Endothelial cell (in vitro differentiated cells): ENCODE measurements around the gene SMYD1. TPM values are rescaled to one million over a fixed set of nuclear protein-coding genes. Genes with fewer than 3 reads are reported as not detected.

Experiments
- DNase-seq: peaks from one replicate; pipeline ENCODE4 v3.0.0; 2021; ENCODE audit warnings: low spot score
- H3K27ac Mint-ChIP-seq: one replicate; pipeline ENCODE4 v1.8.0; 2021; ENCODE audit warnings: mixed read lengths, inconsistent platforms; ENCODE audit not compliant: unreplicated experiment
- H3K27me3 Mint-ChIP-seq: one replicate; pipeline ENCODE4 v1.8.0; 2021; ENCODE audit warnings: mild to moderate bottlenecking, moderate library complexity, mixed read lengths, inconsistent platforms; ENCODE audit not compliant: unreplicated experiment
- H3K36me3 Mint-ChIP-seq: one replicate; pipeline ENCODE4 v1.8.0; 2021; ENCODE audit warnings: mild to moderate bottlenecking, low read depth, mixed read lengths, inconsistent platforms; ENCODE audit not compliant: unreplicated experiment
- H3K4me1 Mint-ChIP-seq: one replicate; pipeline ENCODE4 v1.8.0; 2021; ENCODE audit warnings: mild to moderate bottlenecking, mixed read lengths, inconsistent platforms; ENCODE audit not compliant: unreplicated experiment
- H3K4me3 Mint-ChIP-seq: one replicate; pipeline ENCODE4 v1.8.0; 2021; ENCODE audit warnings: mild to moderate bottlenecking, mixed read lengths, inconsistent platforms; ENCODE audit not compliant: unreplicated experiment
- H3K9me3 Mint-ChIP-seq: one replicate; pipeline ENCODE4 v1.8.0; 2021; ENCODE audit warnings: mixed read lengths, inconsistent platforms; ENCODE audit not compliant: unreplicated experiment
- CTCF ChIP-seq: fragments of 200-600 bp; sonication (generic); IDR thresholded peaks from one replicate; pipeline ENCODE4 v1.5.0; 2021; ENCODE audit warnings: antibody characterized with exemption; ENCODE audit not compliant: unreplicated experiment
- total RNA-seq: library from RNA; stranded (reverse); fragmentation: NEBNext Ultra II Directional; extraction: Animal tissue kit (Norgen Biotek cat#: 25700); gene quantifications from one replicate; pipeline ENCODE4 v1.2.1, GENCODE V29; 2021; ENCODE audit not compliant: unreplicated experiment

The SMYD1 gene
- total RNA-seq, 1 donor from 2014 or later = not detected

- no peak for DNase-seq
- no peak overlapping the region for H3K27ac Mint-ChIP-seq
- TF ChIP-seq CTCF = no peak
- peaks cover under 1% of the 10 kb centered on the region for H3K9me3 Mint-ChIP-seq
- no peaks in the 10 kb centered on the region for H3K27me3 Mint-ChIP-seq
- no peaks in the 10 kb centered on the region for H3K36me3 Mint-ChIP-seq
- peaks cover 12% of the 10 kb centered on the region for H3K4me1 Mint-ChIP-seq
- H3K4me3 Mint-ChIP-seq = no peak overlapping the region
Measured at GRCh38 chr2:88069117-88069516, 1.5 kb downstream of the SMYD1 start.

GRCh38 chr2:88070055-88070454 lies 2.4 kb downstream of the SMYD1 start:
- H3K4me3 Mint-ChIP-seq = no peak overlapping the region
- no peak overlapping the region for H3K27ac Mint-ChIP-seq
- H3K4me1 Mint-ChIP-seq = peaks cover 12% of the 10 kb centered on the region
- peaks cover 7% of the 10 kb centered on the region for H3K9me3 Mint-ChIP-seq
- no peak for DNase-seq
- no peaks in the 10 kb centered on the region for H3K36me3 Mint-ChIP-seq
- TF ChIP-seq CTCF = no peak
- H3K27me3 Mint-ChIP-seq = no peaks in the 10 kb centered on the region

- DNase-seq = no peak
- TF ChIP-seq CTCF = no peak
- Mint-ChIP-seq H3K9me3 (peaks cover 7% of the 10 kb centered on the region), H3K4me1 (peaks cover 11% of the 10 kb centered on the region), H3K27me3 (no peaks in the 10 kb centered on the region), H3K27ac (no peak overlapping the region), H3K4me3 (no peak overlapping the region), H3K36me3 (no peaks in the 10 kb centered on the region)
Measured at GRCh38 chr2:88071365-88071764, 3.7 kb downstream of the SMYD1 start.

GRCh38 chr2:88074150-88074549 lies 6.5 kb downstream of the SMYD1 start:
- Mint-ChIP-seq H3K36me3 (no peaks in the 10 kb centered on the region), H3K4me1 (peaks cover 1% of the 10 kb centered on the region), H3K9me3 (peaks cover 7% of the 10 kb centered on the region), H3K27me3 (no peaks in the 10 kb centered on the region), H3K4me3 (no peak overlapping the region), H3K27ac (no peak overlapping the region)
- DNase-seq = no peak
- no peak for TF ChIP-seq CTCF

- no peak for TF ChIP-seq CTCF
Measured at GRCh38 chr2:88074854-88075292, 7.2 kb downstream of the SMYD1 start.

More at GRCh38 chr2:88074854-88075292, 7.2 kb downstream of the SMYD1 start:
- Mint-ChIP-seq H3K36me3 (no peaks in the 10 kb centered on the region), H3K4me1 (no peaks in the 10 kb centered on the region), H3K27ac (no peak overlapping the region), H3K4me3 (no peak overlapping the region), H3K27me3 (no peaks in the 10 kb centered on the region), H3K9me3 (peaks cover 7% of the 10 kb centered on the region)
- no peak for DNase-seq
